Measurements from ENCODE around the gene ZDHHC3. TPM values are rescaled to one million over a fixed set of nuclear protein-coding genes. Genes with fewer than 3 reads are reported as not detected.

ZDHHC3 gene
- total and polyA plus RNA-seq, 4 donors = 15.4 to 43.0 (median 24.4) TPM

DNA sequence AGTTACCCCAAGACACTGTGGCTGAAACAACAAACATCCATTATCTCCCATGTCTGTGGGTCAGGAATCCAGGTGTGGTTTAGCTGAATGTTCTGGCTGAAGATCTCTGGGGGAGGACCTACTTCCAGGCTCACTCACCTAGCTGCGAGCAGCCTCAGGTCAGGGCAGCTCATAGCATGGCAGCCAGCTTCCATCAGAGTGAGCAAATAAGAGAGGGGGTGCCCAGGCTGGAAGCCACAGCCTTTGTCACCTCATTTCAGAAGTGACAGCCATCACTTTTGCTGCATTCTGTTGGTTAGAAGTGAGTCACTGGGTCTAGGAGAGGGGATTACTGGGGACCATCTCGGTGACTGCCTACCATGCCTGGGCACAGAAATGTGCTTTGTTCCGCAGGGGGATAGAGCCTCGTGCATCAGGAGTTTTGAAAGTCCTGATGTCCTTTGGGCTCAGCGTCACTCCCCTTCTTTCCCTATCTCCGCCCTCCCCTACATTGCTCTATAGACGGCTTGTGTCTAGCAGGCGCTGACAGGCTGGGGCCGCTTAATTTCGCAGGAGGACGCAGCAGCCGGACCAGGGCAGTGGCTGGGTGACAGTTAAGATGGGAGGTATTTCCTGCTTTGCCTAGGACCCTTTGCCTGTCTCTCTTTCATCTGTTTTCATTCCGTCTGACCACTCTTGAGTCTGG is 76.1 kb downstream of the ZDHHC3 start:
- Histone ChIP-seq H3K9ac (ENCODE audit: low read depth in 1 of 2, low read length in 2 of 2) (no peak overlapping the region), H3K4me3 (ENCODE audit: low read depth in 1 of 3, low read length in 3 of 3) (no peak overlapping the region), H3K27me3 (ENCODE audit: control insufficient read depth in 4 of 4, insufficient read depth in 4 of 4, low read length in 3 of 4) (no peaks in the 10 kb centered on the region), H3K4me1 (ENCODE audit: control insufficient read depth in 4 of 4, insufficient read depth in 4 of 4, low read length in 3 of 4) (no peaks in the 10 kb centered on the region), H3K27ac (ENCODE audit: low read depth in 1 of 2, low read length in 2 of 2) (no peak overlapping the region), H3K9me3 (ENCODE audit: control insufficient read depth in 4 of 4, low read length in 3 of 4) (no peaks in the 10 kb centered on the region), H3K36me3 (ENCODE audit: control insufficient read depth in 4 of 4, insufficient read depth in 3 of 4, low read depth in 1 of 4, low read length in 3 of 4) (no peaks in the 10 kb centered on the region)
- no peak for DNase-seq (ENCODE audit: low spot score)
- WGBS = 68% methylated on average over 13 of the region's 13 CpGs
- TF ChIP-seq CTCF (IDR thresholded peaks at IDR 0.05; ENCODE audit: low read depth, low read length, missing input control) = no peak
- TF ChIP-seq NR2F2 (IDR thresholded peaks at IDR 0.05) = no peak

DNA sequence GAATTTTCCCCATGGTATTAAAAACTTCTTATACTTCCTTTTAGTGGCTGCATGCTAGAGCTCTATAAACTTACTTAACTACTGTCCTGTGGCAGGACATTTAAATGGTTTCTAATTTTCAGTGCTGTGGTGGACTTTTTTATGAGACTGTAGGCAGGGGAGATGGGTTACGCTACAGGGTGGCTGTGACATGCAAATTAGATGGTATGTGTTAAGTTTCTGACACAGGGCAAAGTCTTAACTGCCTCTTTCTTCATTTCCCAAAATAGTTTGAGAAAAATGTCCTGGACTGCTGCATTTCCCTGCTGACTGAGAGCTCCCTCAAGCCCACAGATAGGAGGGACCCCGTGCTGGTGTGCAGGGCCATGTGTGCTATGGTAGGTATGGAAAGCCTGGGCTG is 79.5 kb downstream of the ZDHHC3 start:
- no peak overlapping the region for H3K4me3 ChIP-seq (ENCODE audit: low read depth in 1 of 3, low read length in 3 of 3)
- TF ChIP-seq, protein P1, sequence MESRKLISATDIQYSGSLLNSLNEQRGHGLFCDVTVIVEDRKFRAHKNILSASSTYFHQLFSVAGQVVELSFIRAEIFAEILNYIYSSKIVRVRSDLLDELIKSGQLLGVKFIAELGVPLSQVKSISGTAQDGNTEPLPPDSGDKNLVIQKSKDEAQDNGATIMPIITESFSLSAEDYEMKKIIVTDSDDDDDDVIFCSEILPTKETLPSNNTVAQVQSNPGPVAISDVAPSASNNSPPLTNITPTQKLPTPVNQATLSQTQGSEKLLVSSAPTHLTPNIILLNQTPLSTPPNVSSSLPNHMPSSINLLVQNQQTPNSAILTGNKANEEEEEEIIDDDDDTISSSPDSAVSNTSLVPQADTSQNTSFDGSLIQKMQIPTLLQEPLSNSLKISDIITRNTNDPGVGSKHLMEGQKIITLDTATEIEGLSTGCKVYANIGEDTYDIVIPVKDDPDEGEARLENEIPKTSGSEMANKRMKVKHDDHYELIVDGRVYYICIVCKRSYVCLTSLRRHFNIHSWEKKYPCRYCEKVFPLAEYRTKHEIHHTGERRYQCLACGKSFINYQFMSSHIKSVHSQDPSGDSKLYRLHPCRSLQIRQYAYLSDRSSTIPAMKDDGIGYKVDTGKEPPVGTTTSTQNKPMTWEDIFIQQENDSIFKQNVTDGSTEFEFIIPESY (IDR thresholded peaks at IDR 0.05) = no peak
- TF ChIP-seq HNF4G (IDR thresholded peaks at IDR 0.05) (no peak), JUND (IDR thresholded peaks at IDR 0.05) (no peak), MAX (IDR thresholded peaks at IDR 0.05) (no peak), NR2F2 (IDR thresholded peaks at IDR 0.05) (no peak), TAF1 (conservative IDR thresholded peaks at IDR 0.05) (no peak), GABPA (IDR thresholded peaks at IDR 0.05 in 1 of 2, conservative IDR thresholded peaks at IDR 0.05 in 1 of 2) (no peak), HNF4A (conservative IDR thresholded peaks at IDR 0.05) (no peak), SP1 (IDR thresholded peaks at IDR 0.05) (no peak), RXRA (IDR thresholded peaks at IDR 0.05) (no peak), RAD21 (IDR thresholded peaks at IDR 0.05) (no peak), FOXA2 (IDR thresholded peaks at IDR 0.05) (no peak), EGR1 (IDR thresholded peaks at IDR 0.05; ENCODE audit: low read depth in 2 of 2) (no peak)
- TF ChIP-seq, protein P2, sequence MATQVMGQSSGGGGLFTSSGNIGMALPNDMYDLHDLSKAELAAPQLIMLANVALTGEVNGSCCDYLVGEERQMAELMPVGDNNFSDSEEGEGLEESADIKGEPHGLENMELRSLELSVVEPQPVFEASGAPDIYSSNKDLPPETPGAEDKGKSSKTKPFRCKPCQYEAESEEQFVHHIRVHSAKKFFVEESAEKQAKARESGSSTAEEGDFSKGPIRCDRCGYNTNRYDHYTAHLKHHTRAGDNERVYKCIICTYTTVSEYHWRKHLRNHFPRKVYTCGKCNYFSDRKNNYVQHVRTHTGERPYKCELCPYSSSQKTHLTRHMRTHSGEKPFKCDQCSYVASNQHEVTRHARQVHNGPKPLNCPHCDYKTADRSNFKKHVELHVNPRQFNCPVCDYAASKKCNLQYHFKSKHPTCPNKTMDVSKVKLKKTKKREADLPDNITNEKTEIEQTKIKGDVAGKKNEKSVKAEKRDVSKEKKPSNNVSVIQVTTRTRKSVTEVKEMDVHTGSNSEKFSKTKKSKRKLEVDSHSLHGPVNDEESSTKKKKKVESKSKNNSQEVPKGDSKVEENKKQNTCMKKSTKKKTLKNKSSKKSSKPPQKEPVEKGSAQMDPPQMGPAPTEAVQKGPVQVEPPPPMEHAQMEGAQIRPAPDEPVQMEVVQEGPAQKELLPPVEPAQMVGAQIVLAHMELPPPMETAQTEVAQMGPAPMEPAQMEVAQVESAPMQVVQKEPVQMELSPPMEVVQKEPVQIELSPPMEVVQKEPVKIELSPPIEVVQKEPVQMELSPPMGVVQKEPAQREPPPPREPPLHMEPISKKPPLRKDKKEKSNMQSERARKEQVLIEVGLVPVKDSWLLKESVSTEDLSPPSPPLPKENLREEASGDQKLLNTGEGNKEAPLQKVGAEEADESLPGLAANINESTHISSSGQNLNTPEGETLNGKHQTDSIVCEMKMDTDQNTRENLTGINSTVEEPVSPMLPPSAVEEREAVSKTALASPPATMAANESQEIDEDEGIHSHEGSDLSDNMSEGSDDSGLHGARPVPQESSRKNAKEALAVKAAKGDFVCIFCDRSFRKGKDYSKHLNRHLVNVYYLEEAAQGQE (IDR thresholded peaks at IDR 0.05) = no peak
- no peaks in the 10 kb centered on the region for H3K4me1 ChIP-seq (ENCODE audit: control insufficient read depth in 4 of 4, insufficient read depth in 4 of 4, low read length in 3 of 4)
- 84% methylated on average over 2 of the region's 2 CpGs for WGBS
- H3K9me3 ChIP-seq (ENCODE audit: control insufficient read depth in 4 of 4, low read length in 3 of 4) = no peaks in the 10 kb centered on the region
- no peak for DNase-seq (ENCODE audit: low spot score)
- H3K27ac ChIP-seq (ENCODE audit: low read depth in 1 of 2, low read length in 2 of 2) = no peak overlapping the region
- H3K36me3 ChIP-seq (ENCODE audit: control insufficient read depth in 4 of 4, insufficient read depth in 3 of 4, low read depth in 1 of 4, low read length in 3 of 4) = no peaks in the 10 kb centered on the region
- no peaks in the 10 kb centered on the region for H3K27me3 ChIP-seq (ENCODE audit: control insufficient read depth in 4 of 4, insufficient read depth in 4 of 4, low read length in 3 of 4)
- H3K9ac ChIP-seq (ENCODE audit: low read depth in 1 of 2, low read length in 2 of 2) = no peak overlapping the region

Measured in liver (tissue), 9 donors.